ENCODE measurements around the gene COMT. TPM values are rescaled to one million over a fixed set of nuclear protein-coding genes. Genes with fewer than 3 reads are reported as not detected.

The COMT gene
- total and polyA plus RNA-seq, 9 of the 15 experiments (the other 6 are each of a cell fraction or from before 2014, with no cell fraction given), result 12.5 to 351 (median 155) TPM

GRCh38 chr22:19964701-19965386 is 23.3 kb downstream of the COMT start (continued):
- peak; percentile 59; the same call in 1 of the 2 replicates for TF ChIP-seq NR2F6 (CRISPR knock-in tag; IDR thresholded peaks at IDR 0.05)
- TF ChIP-seq HNRNPK (IDR thresholded peaks at IDR 0.05; ENCODE audit: low read depth, low read length, poor library complexity, severe bottlenecking), result no peak
- 0 out of 2 replicates have a peak, but pooled peaks have one; percentile 11 for TF ChIP-seq ATF4 (CRISPR knock-in tag; IDR thresholded peaks at IDR 0.05)

- no TSS peak for BruUV-seq (replicated peaks)
- peaks cover 7 to 69% of the 10 kb centered on the region in 2 experiments; a peak in 4 of 5 replicates for H3K4me1 ChIP-seq (replicated peaks in 1 of 2; ENCODE audit: control insufficient read depth in 2 of 2, insufficient read depth in 2 of 2, low read length in 2 of 2)
- H3K9me3 ChIP-seq (replicated peaks; ENCODE audit: control insufficient read depth, insufficient read depth, low read depth, low read length), result no peaks in the 10 kb centered on the region
- no peaks in the 10 kb centered on the region for H3K79me2 ChIP-seq (ENCODE audit: control insufficient read depth, insufficient read depth, low read length)
- ATAC-seq (peak; percentile 33), DNase-seq (ENCODE audit: extremely low read depth in 1 of 4, low spot score in 3 of 4) (peak; percentile 84 to 90 (median 89)), FAIRE-seq (peak; percentile 82)
- peaks cover 85% of the 10 kb centered on the region; the same call in 2 of the 3 replicates for H3K36me3 ChIP-seq (ENCODE audit: control insufficient read depth, insufficient read depth, low read length)
- H3K9ac ChIP-seq (ENCODE audit: insufficient read depth in 1 of 2, low read depth in 2 of 2, low read length in 2 of 2), result peak overlapping the region in 1 of 2 experiments; percentile 45; a peak in 1 of 4 replicates
- CTCF ChIA-PET (ENCODE audit: low intra/inter-chr PET ratio), result interaction anchor here (0.6 to 0.7 kb wide), 3 partner anchors 26 to 236 kb away, joined by 3 to 6 read pairs (median 4); no protein-coding TSS in a partner anchor
- WGBS (ENCODE audit: insufficient coverage, low coverage, missing lambda C conversion rate), result 79% methylated on average over 10 of the region's 10 CpGs
- POLR2A ChIA-PET, result interaction anchor here (0.6 to 13.7 kb wide), 19 partner anchors 8 to 242 kb away, joined by 3 to 115 read pairs (median 4); partner anchors contain the start of gene TANGO2
- intact Hi-C loops (cut with micrococcal nuclease), result no loop called here
- in situ Hi-C loops (cut with MboI), result no loop called here
- H3K27ac ChIP-seq (ENCODE audit: extremely low read depth, low read depth, low read length), result no peak overlapping the region
- H3K4me3 ChIP-seq, result no peak overlapping the region
- peaks cover 7% of the 10 kb centered on the region for H3K9me1 ChIP-seq (ENCODE audit: control insufficient read depth, insufficient read depth, low read length)
- no peak overlapping the region for H3K4me2 ChIP-seq (ENCODE audit: insufficient read depth, low read length)
- no peaks in the 10 kb centered on the region for H3K27me3 ChIP-seq (ENCODE audit: control insufficient read depth in 2 of 2, insufficient read depth in 2 of 2, low read length in 2 of 2)
- no peak overlapping the region for H2AFZ ChIP-seq (ENCODE audit: low read depth, low read length)
- H4K20me1 ChIP-seq (replicated peaks; ENCODE audit: control insufficient read depth, insufficient read depth, low read length), result peaks cover 44% of the 10 kb centered on the region
- TF ChIP-seq HMBOX1 (IDR thresholded peaks at IDR 0.05) (peak; percentile 74; the same call in 1 of the 2 replicates), ZNF830 (CRISPR knock-in tag; IDR thresholded peaks at IDR 0.05) (peak; percentile 65; the same call in 1 of the 2 replicates), CEBPZ (IDR thresholded peaks at IDR 0.05; ENCODE audit: borderline replicate concordance, low read depth, low read length) (no peak), FOS (IDR thresholded peaks at IDR 0.05; ENCODE audit: extremely low read depth, insufficient read length) (no peak), CBFA2T3 (IDR thresholded peaks at IDR 0.05) (peak; percentile 10; the same call in 1 of the 2 replicates), TAF1 (IDR thresholded peaks at IDR 0.05; ENCODE audit: control insufficient read depth, extremely low read depth, insufficient read depth, low read length, severe bottlenecking) (no peak), ZNF583 (CRISPR knock-in tag; IDR thresholded peaks at IDR 0.05) (0 out of 2 replicates have a peak, but pooled peaks have one; percentile 32)
Observed at GRCh38 chr22:19965771-19966709, 24.5 kb downstream of the COMT start.
